Measurements from ENCODE around the gene PRAMEF2.
"Not testable (repeated sequence)": the region's sequence is repeated elsewhere in the genome, so short reads cannot be mapped to it uniquely, and the experiment has no call there.

PRAMEF2 gene

DNA sequence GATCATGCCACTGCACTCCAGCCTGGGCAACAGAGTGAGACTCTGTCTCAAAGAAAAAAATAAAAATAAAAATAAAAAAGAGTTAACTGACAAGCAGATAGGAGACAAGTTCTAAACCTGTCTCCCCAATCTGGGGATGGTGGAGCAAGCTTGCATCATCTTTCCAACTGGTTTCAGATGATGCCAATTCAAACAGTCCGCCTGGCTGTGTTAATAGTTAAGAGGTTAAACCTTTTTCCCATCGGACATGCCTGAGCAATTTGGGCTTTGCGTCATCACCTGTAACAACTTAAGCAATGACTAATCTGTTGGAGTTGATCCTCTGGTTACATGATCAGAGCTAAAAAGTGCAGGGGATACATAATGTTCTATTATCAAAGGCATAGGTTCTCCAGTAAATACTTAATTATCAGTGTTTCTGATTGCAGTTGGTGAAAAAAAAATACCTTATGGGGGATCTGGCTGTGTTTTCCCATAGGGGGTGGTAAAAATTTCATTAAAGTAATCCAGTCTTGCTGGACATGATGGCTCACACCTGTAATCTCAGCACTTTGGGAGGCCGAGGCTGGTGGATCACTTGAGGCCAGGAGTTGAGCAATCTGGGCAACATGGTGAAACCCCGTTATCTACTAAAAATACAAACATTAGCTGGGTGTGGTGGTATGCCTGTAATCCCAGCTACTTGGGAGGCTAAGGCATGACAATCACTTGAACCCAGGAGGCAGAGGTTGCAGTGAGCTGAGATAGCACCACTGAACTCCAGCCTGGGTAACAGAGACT, 47.1 kb downstream of the PRAMEF2 start:
- H3K27ac Mint-ChIP-seq, H3K4me1 Mint-ChIP-seq, H3K9me3 Mint-ChIP-seq, H3K36me3 Mint-ChIP-seq, CTCF ChIA-PET, H3K4me3 Mint-ChIP-seq, H3K27me3 Mint-ChIP-seq, DNase-seq: not testable (repeated sequence)

All from activated naive CD4-positive, alpha-beta T cell treated with anti-CD3 and anti-CD28 coated beads, Interleukin-2, amount 10 ng/mL, durations not matched to agents 7 days and 5 days (primary cell).